ENCODE results near the gene RAD9A. TPM values are rescaled to one million over a fixed set of nuclear protein-coding genes. Genes with fewer than 3 reads are reported as not detected.

Gene RAD9A
- total and polyA plus RNA-seq, 2 of the 4 experiments (the other 2 are of a cell fraction) = 2.0 to 10.3 TPM

DNA sequence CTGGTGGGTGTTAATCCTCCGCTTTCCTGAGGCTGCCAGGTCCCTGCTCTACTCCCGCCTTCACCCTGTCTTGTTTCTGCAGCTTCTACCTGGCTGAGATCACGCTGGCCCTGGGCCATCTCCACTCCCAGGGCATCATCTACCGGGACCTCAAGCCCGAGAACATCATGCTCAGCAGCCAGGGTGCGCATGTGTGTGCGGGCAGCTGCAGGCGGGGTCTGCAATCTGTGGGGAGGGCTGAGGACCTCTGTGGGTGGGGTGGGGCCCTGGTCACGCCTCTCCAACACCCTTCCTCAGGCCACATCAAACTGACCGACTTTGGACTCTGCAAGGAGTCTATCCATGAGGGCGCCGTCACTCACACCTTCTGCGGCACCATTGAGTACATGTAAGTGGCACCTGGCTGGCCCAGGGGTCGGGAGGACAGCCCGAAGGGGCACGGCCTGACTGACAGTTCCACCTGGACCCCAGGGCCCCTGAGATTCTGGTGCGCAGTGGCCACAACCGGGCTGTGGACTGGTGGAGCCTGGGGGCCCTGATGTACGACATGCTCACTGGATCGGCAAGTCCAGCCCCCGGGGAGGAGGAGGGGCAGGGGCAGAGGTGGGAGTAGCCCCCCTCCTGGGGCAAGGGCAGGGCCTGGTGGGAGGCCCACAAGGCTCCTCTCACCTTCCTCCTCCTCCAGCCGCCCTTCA, 41.0 kb downstream of the RAD9A start:
- in situ Hi-C loops (cut with MboI; ENCODE audit: low sequenced_read_pairs) (no loop called here), intact Hi-C loops (cut with micrococcal nuclease) (no loop called here), dilution Hi-C loops (cut with HindIII; ENCODE audit: low sequenced_read_pairs, unreplicated experiment) (no loop called here)
- H2AFZ ChIP-seq (replicated peaks; ENCODE audit: low read length, poor library complexity) = no peak overlapping the region
- no peak overlapping the region for H4K91ac ChIP-seq (ENCODE audit: insufficient read depth, low read depth, low read length)
- no peak overlapping the region for H3K4ac ChIP-seq (ENCODE audit: low read depth, low read length)
- no TSS peak for BruUV-seq (replicated peaks)
- H3K23ac ChIP-seq (ENCODE audit: low read depth, low read length) = no peak overlapping the region
- no peak overlapping the region for H4K8ac ChIP-seq (ENCODE audit: low read depth in 2 of 2, low read length in 2 of 2)
- CTCF ChIA-PET = no interaction called here
- no peak overlapping the region for H2BK15ac ChIP-seq (ENCODE audit: low read depth, low read length)
- peaks cover 11 to 25% of the 10 kb centered on the region in 2 experiments for H3K79me1 ChIP-seq (ENCODE audit: low read depth in 1 of 2, low read length in 2 of 2)
- H3K4me2 ChIP-seq (ENCODE audit: low read depth, low read length) = no peak overlapping the region
- WGBS, 2 experiments (ENCODE audit: extremely low coverage in 2 of 2, insufficient read length in 1 of 2) = 95% methylated on average over 4 of the region's 22 CpGs; no CpG with 5 or more reads in 1 of the 2 experiments
- no peak overlapping the region for H2BK20ac ChIP-seq (ENCODE audit: low read depth, low read length)
- H3K4me3 ChIP-seq (ENCODE audit: insufficient read depth, low read depth, low read length) = no peak overlapping the region
- no peaks in the 10 kb centered on the region for H3K27me3 ChIP-seq (ENCODE audit: control insufficient read depth, insufficient read depth, low read length)
- H3K18ac ChIP-seq (ENCODE audit: low read depth, low read length) = no peak overlapping the region
- H3K14ac ChIP-seq (replicated peaks; ENCODE audit: low read depth, low read length) = no peak overlapping the region
- no peak for ATAC-seq (ENCODE audit: low read depth)
- no peak overlapping the region for H2AK5ac ChIP-seq (ENCODE audit: low read depth, low read length)
- POLR2A ChIA-PET (ENCODE audit: unreplicated experiment) = no interaction called here
- DNase-seq = no peak
- H2BK120ac ChIP-seq (ENCODE audit: low read depth, low read length) = no peak overlapping the region
- no peak overlapping the region for H3K9ac ChIP-seq (ENCODE audit: low read depth, low read length)
- no peak overlapping the region for H2AK9ac ChIP-seq (replicated peaks; ENCODE audit: low read depth, low read length, poor library complexity)
- no peak overlapping the region for H3K27ac ChIP-seq (ENCODE audit: insufficient read depth, low read length)
- TF ChIP-seq FOS (IDR thresholded peaks at IDR 0.05; ENCODE audit: low read depth, low read length) (no peak), MAFK (IDR thresholded peaks at IDR 0.05; ENCODE audit: low read depth, low read length) (no peak), BHLHE40 (IDR thresholded peaks at IDR 0.05; ENCODE audit: low read depth, low read length) (no peak)
- TF ChIP-seq, protein P1, sequence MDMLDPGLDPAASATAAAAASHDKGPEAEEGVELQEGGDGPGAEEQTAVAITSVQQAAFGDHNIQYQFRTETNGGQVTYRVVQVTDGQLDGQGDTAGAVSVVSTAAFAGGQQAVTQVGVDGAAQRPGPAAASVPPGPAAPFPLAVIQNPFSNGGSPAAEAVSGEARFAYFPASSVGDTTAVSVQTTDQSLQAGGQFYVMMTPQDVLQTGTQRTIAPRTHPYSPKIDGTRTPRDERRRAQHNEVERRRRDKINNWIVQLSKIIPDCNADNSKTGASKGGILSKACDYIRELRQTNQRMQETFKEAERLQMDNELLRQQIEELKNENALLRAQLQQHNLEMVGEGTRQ (IDR thresholded peaks at IDR 0.05; ENCODE audit: low read depth, low read length) = no peak
- TF ChIP-seq, protein P2, sequence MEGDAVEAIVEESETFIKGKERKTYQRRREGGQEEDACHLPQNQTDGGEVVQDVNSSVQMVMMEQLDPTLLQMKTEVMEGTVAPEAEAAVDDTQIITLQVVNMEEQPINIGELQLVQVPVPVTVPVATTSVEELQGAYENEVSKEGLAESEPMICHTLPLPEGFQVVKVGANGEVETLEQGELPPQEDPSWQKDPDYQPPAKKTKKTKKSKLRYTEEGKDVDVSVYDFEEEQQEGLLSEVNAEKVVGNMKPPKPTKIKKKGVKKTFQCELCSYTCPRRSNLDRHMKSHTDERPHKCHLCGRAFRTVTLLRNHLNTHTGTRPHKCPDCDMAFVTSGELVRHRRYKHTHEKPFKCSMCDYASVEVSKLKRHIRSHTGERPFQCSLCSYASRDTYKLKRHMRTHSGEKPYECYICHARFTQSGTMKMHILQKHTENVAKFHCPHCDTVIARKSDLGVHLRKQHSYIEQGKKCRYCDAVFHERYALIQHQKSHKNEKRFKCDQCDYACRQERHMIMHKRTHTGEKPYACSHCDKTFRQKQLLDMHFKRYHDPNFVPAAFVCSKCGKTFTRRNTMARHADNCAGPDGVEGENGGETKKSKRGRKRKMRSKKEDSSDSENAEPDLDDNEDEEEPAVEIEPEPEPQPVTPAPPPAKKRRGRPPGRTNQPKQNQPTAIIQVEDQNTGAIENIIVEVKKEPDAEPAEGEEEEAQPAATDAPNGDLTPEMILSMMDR (conservative IDR thresholded peaks at IDR 0.05; ENCODE audit: low read depth, low read length) = no peak
- H3K56ac ChIP-seq (ENCODE audit: extremely low read depth, insufficient read depth, low read length) = no peak overlapping the region
- peaks cover 36% of the 10 kb centered on the region for H3K36me3 ChIP-seq (ENCODE audit: control insufficient read depth, insufficient read depth, low read length)
- peaks cover 3% of the 10 kb centered on the region; the same call in 1 of the 2 replicates for H3K9me1 ChIP-seq (ENCODE audit: insufficient read depth, low read length)
- no peak overlapping the region for H2BK5ac ChIP-seq (ENCODE audit: low read depth, low read length, poor library complexity, severe bottlenecking)
- no peak overlapping the region for H4K5ac ChIP-seq (ENCODE audit: low read depth, low read length)
- no peaks in the 10 kb centered on the region for H3K9me3 ChIP-seq (ENCODE audit: control insufficient read depth, insufficient read depth, low read length)
- H4K20me1 ChIP-seq (ENCODE audit: insufficient read depth, low read length) = no peaks in the 10 kb centered on the region; the same call in 1 of the 2 replicates
- H3K4me1 ChIP-seq (ENCODE audit: control insufficient read depth, insufficient read depth, low read length) = peaks cover 4% of the 10 kb centered on the region; the same call in 1 of the 2 replicates
